A549 (cell line): Measurements from ENCODE around the gene C1QL1. TPM values are rescaled to one million over a fixed set of nuclear protein-coding genes. Genes with fewer than 3 reads are reported as not detected.

Experiments
- ATAC-seq, 2 experiments: fragments of 200-7000 bp in 1 of 2; fragments of >200 bp in 1 of 2; cut with Nextera tagmentation in 1 of 2; cut with Tn5 transposase in 1 of 2; 3 replicates each; pipeline versions ENCODE4 v1.8.0 to v1.9.1; 2018 to 2020; ENCODE audit warnings: mild to moderate bottlenecking in 1 of 2, moderate library complexity in 1 of 2
- CTCF ChIA-PET: fragments of 300-600 bp; sonication (Branson Sonifier 250); formaldehyde crosslinking; extraction: SDS; loops from one replicate; lab custom pipeline; 2021; ENCODE audit warnings: antibody characterized with exemption, inconsistent platforms; lab: Yijun Ruan, JAX
- POLR2A ChIA-PET: fragments of 350-600 bp; formaldehyde crosslinking; extraction: SDS; loops from one replicate; lab custom pipeline; 2021; ENCODE audit warnings: antibody characterized with exemption, inconsistent platforms; lab: Yijun Ruan, JAX
- DNase-seq, 2 experiments: peaks; one replicate each; pipeline versions ENCODE4 v3.0.0 to v3.0.0-alpha.2; 2011 to 2016; ENCODE audit warnings: low read depth in 1 of 2, low spot score in 1 of 2
- FAIRE-seq: peaks from 2 replicates; lab custom pipeline; 2011; peaks lifted over from hg19 to GRCh38; lab: Jason Lieb, UNC
- H3K27ac ChIP-seq, 2 experiments: fragments of >200 bp; sonication (Bioruptor Twin); formaldehyde crosslinking; 3 replicates each; pipeline ENCODE4 v1.5.1; 2016 to 2017
- H3K4me1 ChIP-seq: fragments of >200 bp; sonication (Bioruptor Twin); formaldehyde crosslinking; 3 replicates; pipeline ENCODE4 v1.6.1; 2016
- H3K4me2 ChIP-seq: fragments of >200 bp; sonication (Bioruptor Twin); formaldehyde crosslinking; 3 replicates; pipeline ENCODE4 v1.6.1; 2016
- H3K4me3 ChIP-seq: fragments of >200 bp; sonication (Bioruptor Twin); formaldehyde crosslinking; 3 replicates; pipeline ENCODE4 v1.5.1; 2016
- H3K9me3 ChIP-seq: fragments of >200 bp; sonication (Bioruptor Twin); formaldehyde crosslinking; 3 replicates; pipeline ENCODE4 v1.6.1; 2016
- ATOH8 ChIP-seq: fragments of 250-450 bp; sonication (Bioruptor Pico); IDR thresholded peaks from 2 replicates; pipeline ENCODE4 v1.5.0; 2020; ENCODE audit warnings: low read depth, mild to moderate bottlenecking, moderate library complexity
- BCL3 ChIP-seq: fragments of >200 bp; sonication (Bioruptor Twin); formaldehyde crosslinking; IDR thresholded peaks from 3 replicates; pipeline ENCODE4 v1.6.1; 2016
- BHLHE40 ChIP-seq: IDR thresholded peaks from 2 replicates; pipeline ENCODE4 v1.6.1; 2012; ENCODE audit warnings: low read depth, low read length, inconsistent platforms
- CBX8 ChIP-seq: fragments of 200-600 bp; sonication (generic); IDR thresholded peaks from 2 replicates; pipeline ENCODE4 v1.6.1; 2016
- CEBPB ChIP-seq, 2 experiments: fragments of >200 bp in 1 of 2; sonication (Bioruptor Twin) in 1 of 2; formaldehyde crosslinking in 1 of 2; IDR thresholded peaks; 2 replicates each; pipeline ENCODE4 v1.6.1; 2012 to 2016
- E2F6 ChIP-seq: IDR thresholded peaks from 2 replicates; pipeline ENCODE4 v1.6.1; 2012; ENCODE audit warnings: low read depth, borderline replicate concordance
- EHF ChIP-seq: fragments of 250-450 bp; sonication (Bioruptor Pico); IDR thresholded peaks from 2 replicates; pipeline ENCODE4 v1.5.0; 2020; ENCODE audit warnings: mild to moderate bottlenecking
- EHMT2 ChIP-seq: fragments of 200-600 bp; sonication (generic); IDR thresholded peaks from 2 replicates; pipeline ENCODE4 v1.6.1; 2016; ENCODE audit warnings: antibody characterized with exemption, low read depth, mild to moderate bottlenecking, moderate library complexity
- ESRRA ChIP-seq: fragments of 150-350 bp; IDR thresholded peaks from 2 replicates; pipeline ENCODE4 v1.6.1; 2014; ENCODE audit warnings: mild to moderate bottlenecking, low read length, borderline replicate concordance
- FOSB ChIP-seq: fragments of 250-450 bp; sonication (Bioruptor Pico); IDR thresholded peaks from 2 replicates; pipeline ENCODE4 v1.5.0; 2020; ENCODE audit warnings: mild to moderate bottlenecking, moderate library complexity
- HEYL ChIP-seq: fragments of 250-450 bp; sonication (Bioruptor Pico); IDR thresholded peaks from 2 replicates; pipeline ENCODE4 v1.8.0; 2021; ENCODE audit warnings: mild to moderate bottlenecking, moderate library complexity
- HMGXB4 ChIP-seq: fragments of 250-450 bp; sonication (Bioruptor Pico); IDR thresholded peaks from 2 replicates; pipeline ENCODE4 v1.5.0; 2021; ENCODE audit warnings: mild to moderate bottlenecking, moderate library complexity, borderline replicate concordance
- HOXA7 ChIP-seq: fragments of 250-450 bp; sonication (Bioruptor Pico); IDR thresholded peaks from 2 replicates; pipeline ENCODE4 v1.5.0; 2020; ENCODE audit warnings: mild to moderate bottlenecking, moderate library complexity
- HOXB13 ChIP-seq: fragments of 250-450 bp; sonication (Bioruptor Pico); IDR thresholded peaks from 2 replicates; pipeline ENCODE4 v1.5.0; 2020; ENCODE audit warnings: low read depth, mild to moderate bottlenecking, moderate library complexity
- HOXB5 ChIP-seq: fragments of 250-450 bp; sonication (Bioruptor Pico); IDR thresholded peaks from 2 replicates; pipeline ENCODE4 v1.5.0; 2020; ENCODE audit warnings: mild to moderate bottlenecking, moderate library complexity
- JUN ChIP-seq, 2 experiments: fragments of >200 bp; sonication (Bioruptor Twin); formaldehyde crosslinking; IDR thresholded peaks; 2 replicates in 1 of 2; 3 replicates in 1 of 2; pipeline ENCODE4 v1.6.1; 2016 to 2017
- JUNB ChIP-seq: fragments of >200 bp; sonication (Bioruptor Twin); formaldehyde crosslinking; IDR thresholded peaks from 2 replicates; pipeline ENCODE4 v1.6.1; 2016
- KDM1A ChIP-seq: fragments of 200-600 bp; sonication (generic); IDR thresholded peaks from 2 replicates; pipeline ENCODE4 v1.6.1; 2016; ENCODE audit warnings: low read depth, mild to moderate bottlenecking
- NR3C1 ChIP-seq: fragments of >200 bp; sonication (Bioruptor Twin); formaldehyde crosslinking; IDR thresholded peaks from 3 replicates; pipeline ENCODE4 v1.6.1; 2017
- RAD21 ChIP-seq, 2 experiments: fragments of >200 bp in 1 of 2; sonication (Bioruptor Twin) in 1 of 2; formaldehyde crosslinking in 1 of 2; IDR thresholded peaks in 1 of 2; conservative IDR thresholded peaks in 1 of 2; 2 replicates in 1 of 2; 3 replicates in 1 of 2; pipeline ENCODE4 v1.6.1; 2012 to 2018; ENCODE audit warnings: inconsistent platforms in 1 of 2
- REST ChIP-seq: fragments of 200-600 bp; sonication (generic); IDR thresholded peaks from 2 replicates; pipeline ENCODE4 v1.6.1; 2016; ENCODE audit warnings: antibody characterized with exemption, mild to moderate bottlenecking, moderate library complexity
- ZC3H11A ChIP-seq: fragments of 450-650 bp; IDR thresholded peaks from 2 replicates; pipeline ENCODE4 v1.6.1; 2014; ENCODE audit warnings: antibody characterized with exemption, mild to moderate bottlenecking
- WGBS: methylation state at CpG from one replicate; pipeline ENCODE4 v1.1.6; 2017; ENCODE audit errors: missing lambda C conversion rate; 5-methylcytosine and 5-hydroxymethylcytosine counted together
- polyA plus RNA-seq, 4 experiments: library from polyadenylated mRNA; depleted of rRNA in 3 of 4; stranded (reverse); fragments of >200 nt; fragmentation: RNase III in 1 of 4; extraction: RNeasy Plus Mini Kit Qiagen cat#74134 plus additional on column Dnase treatment in 1 of 4; gene quantifications; 2 replicates in 3 of 4; 3 replicates in 1 of 4; pipeline ENCODE4 v1.2.3, GENCODE V29; 2011 to 2017

Gene C1QL1
- polyA plus RNA-seq, 2 of the 4 experiments (the other 2 are of a cell fraction): 2.6 to 8.5 TPM

GRCh38 chr17:44915862-44916780 lies 52.0 kb downstream of the C1QL1 start (continued):
- no peak for TF ChIP-seq KDM1A
- no peak for TF ChIP-seq ZC3H11A
- TF ChIP-seq JUN (IDR thresholded peaks at IDR 0.05): no peak
- no peak for TF ChIP-seq EHF
- no peak for TF ChIP-seq HOXA7 (CRISPR knock-in tag)

- H3K4me1 ChIP-seq: peaks cover 32% of the 10 kb centered on the region
- peak within 1 kb of the TSS; percentile 55; the same call in 2 of the 3 replicates for H3K4me2 ChIP-seq
- no peaks in the 10 kb centered on the region for H3K9me3 ChIP-seq
- POLR2A ChIA-PET: no interaction called here
- no peak within 1 kb of the TSS for H3K4me3 ChIP-seq
- WGBS: 81% methylated on average over 14 of the region's 17 CpGs
- FAIRE-seq (no peak), DNase-seq (no peak)
- peak within 1 kb of the TSS; percentile 69 to 86 for H3K27ac ChIP-seq
- no peak for TF ChIP-seq CBX8
- no peak for TF ChIP-seq NR3C1
- TF ChIP-seq CEBPB (IDR thresholded peaks at IDR 0.05): no peak
- TF ChIP-seq, all 56 proteins: peak for 0
- no peak for ATAC-seq
- CTCF ChIA-PET: interaction anchor here (1.1 to 38.3 kb wide), 5 partner anchors 15 to 103 kb away, joined by 3 to 1853 read pairs (median 217); partner anchors contain the start of genes DCAKD, EFTUD2 and KIF18B
These were observed 52.8 kb downstream of the C1QL1 start, which contains the start of gene GFAP for GRCh38 chr17:44915321-44915726. TSS of gene GFAP (minus strand) at chr17:44915500. CDS start at chr17:44915486, 14 bp downstream.

- DNase-seq: no peak
- 80% methylated on average over 18 of the region's 19 CpGs for WGBS
- POLR2A ChIA-PET: no interaction called here
- Histone ChIP-seq H3K4me1 (peaks cover 38% of the 10 kb centered on the region), H3K4me3 (no peak overlapping the region), H3K27ac (peak overlapping the region in 1 of 2 experiments; percentile 33; a peak in 2 of 6 replicates), H3K4me2 (no peak overlapping the region), H3K9me3 (no peaks in the 10 kb centered on the region)
- TF ChIP-seq HOXB5: no peak
- no peak for TF ChIP-seq HOXB13 (CRISPR knock-in tag)
- TF ChIP-seq HMGXB4 (CRISPR knock-in tag): no peak
- no peak for TF ChIP-seq HEYL
- TF ChIP-seq FOSB: no peak
- TF ChIP-seq CEBPB (IDR thresholded peaks at IDR 0.05): no peak
- no peak for TF ChIP-seq BHLHE40
- no peak for TF ChIP-seq EHMT2
- TF ChIP-seq BCL3: no peak
- TF ChIP-seq JUNB: no peak
- TF ChIP-seq REST: no peak
- no peak for TF ChIP-seq ESRRA
- TF ChIP-seq E2F6: no peak
- TF ChIP-seq RAD21 (conservative IDR thresholded peaks at IDR 0.05 in 1 of 2, IDR thresholded peaks at IDR 0.05 in 1 of 2): no peak
- no peak for TF ChIP-seq ATOH8 (CRISPR knock-in tag)
- CTCF ChIA-PET: interaction anchor here (1.1 to 38.3 kb wide), 7 partner anchors 8 to 184 kb away, joined by 3 to 1853 read pairs (median 107); partner anchors contain the start of genes DCAKD, EFTUD2 and KIF18B
- no peak for ATAC-seq
- FAIRE-seq: no peak
These were observed 53.3 kb downstream of the C1QL1 start for GRCh38 chr17:44914698-44915271.
